ENCODE data around the gene OPHN1. TPM values are rescaled to one million over a fixed set of nuclear protein-coding genes. Genes with fewer than 3 reads are reported as not detected.

Gene OPHN1
- total and polyA plus RNA-seq, 2 donors (not counting 3 experiments of a cell fraction or from before 2014, with no cell fraction given): 3.9 to 6.7 TPM

GRCh38 chrX:68232206-68232605, 201.1 kb downstream of the OPHN1 start:
- DNase-seq (ENCODE audit: low read depth, low spot score): no peak
- no peaks in the 10 kb centered on the region for H3K4me1 ChIP-seq (ENCODE audit: control insufficient read depth, extremely low read depth, insufficient read depth, low read length)
- CTCF ChIA-PET: interaction anchor here (1.2 kb wide), 1 partner anchor 36 kb away, joined by 5 read pairs; no protein-coding TSS in a partner anchor
- no peak overlapping the region for H3K27ac ChIP-seq (ENCODE audit: insufficient read depth, low read depth, low read length)
- H3K27me3 ChIP-seq (ENCODE audit: control insufficient read depth in 2 of 2, insufficient read depth in 2 of 2, low read length in 2 of 2): no peaks in the 10 kb centered on the region
- H3K4me3 ChIP-seq (replicated peaks in 1 of 3; ENCODE audit: insufficient read depth in 1 of 3, low read depth in 1 of 3, low read length in 3 of 3): no peak overlapping the region
- no peaks in the 10 kb centered on the region for H4K20me1 ChIP-seq (replicated peaks; ENCODE audit: control insufficient read depth, extremely low read depth, insufficient read depth, low read length)
- H2AFZ ChIP-seq (ENCODE audit: low read depth, low read length): no peak overlapping the region
- no peaks in the 10 kb centered on the region for H3K9me1 ChIP-seq (replicated peaks; ENCODE audit: control insufficient read depth, extremely low read depth, insufficient read depth, low read length)
- no peak for FAIRE-seq
- intact Hi-C loops (cut with micrococcal nuclease): loop anchor here (1.0 kb wide), 1 partner anchor 13 kb away; no protein-coding TSS in a partner anchor
- no peaks in the 10 kb centered on the region for H3K36me3 ChIP-seq (ENCODE audit: control insufficient read depth in 2 of 2, extremely low read depth in 1 of 2, insufficient read depth in 2 of 2, low read length in 2 of 2)
- dilution Hi-C loops (cut with MboI; ENCODE audit: extremely low pct_ligation_motif_present, low sequenced_read_pairs): no loop called here
- H3K9me3 ChIP-seq (replicated peaks; ENCODE audit: control insufficient read depth, insufficient read depth, low read length): no peaks in the 10 kb centered on the region
- H3K79me2 ChIP-seq (ENCODE audit: control insufficient read depth, insufficient read depth, low read length): no peaks in the 10 kb centered on the region
- H3K4me2 ChIP-seq (ENCODE audit: insufficient read depth, low read length): no peak overlapping the region
- POLR2A ChIA-PET: no interaction called here
- BruUV-seq (replicated peaks): no TSS peak
- TF ChIP-seq EZH2 (IDR thresholded peaks at IDR 0.05; ENCODE audit: borderline replicate concordance, low read depth, low read length, severe bottlenecking) (no peak), MYC (IDR thresholded peaks at IDR 0.05; ENCODE audit: low read depth, low read length) (no peak), GATA2 (IDR thresholded peaks at IDR 0.05; ENCODE audit: insufficient read depth, insufficient read length, low read depth, low read length) (no peak), POLR2A (IDR thresholded peaks at IDR 0.05; ENCODE audit: low read depth, low read length) (no peak), POLR2AphosphoS5 (IDR thresholded peaks at IDR 0.05; ENCODE audit: insufficient read depth, low read depth, low read length) (no peak), FOS (IDR thresholded peaks at IDR 0.05; ENCODE audit: borderline replicate concordance, insufficient read depth, low read length) (no peak), JUN (IDR thresholded peaks at IDR 0.05; ENCODE audit: borderline replicate concordance, insufficient read depth, insufficient read length, low read depth) (no peak), CTCF (IDR thresholded peaks at IDR 0.05; ENCODE audit: extremely low read depth in 1 of 2, insufficient read depth in 1 of 2, low read depth in 1 of 2, low read length in 2 of 2) (no peak)
- no peak overlapping the region for H3K9ac ChIP-seq (replicated peaks; ENCODE audit: extremely low read depth, insufficient read depth, low read length)

Data from endothelial cell of umbilical vein (primary cell).